Measurements from ENCODE around the gene ADGRD2. TPM values are rescaled to one million over a fixed set of nuclear protein-coding genes. Genes with fewer than 3 reads are reported as not detected.

Gene ADGRD2
- total RNA-seq, 1 donor from 2014 or later = not detected

GRCh38 chr9:124493218-124493617 is 43.0 kb downstream of the ADGRD2 start:
- no peaks in the 10 kb centered on the region for H3K36me3 Mint-ChIP-seq (ENCODE audit: low read depth)
- H3K4me1 Mint-ChIP-seq (ENCODE audit: low read depth) = no peaks in the 10 kb centered on the region
- H3K4me3 Mint-ChIP-seq (ENCODE audit: unreplicated experiment) = no peak overlapping the region
- no peak overlapping the region for H3K27ac Mint-ChIP-seq (ENCODE audit: unreplicated experiment)
- no peak for TF ChIP-seq CTCF (IDR thresholded peaks at IDR 0.05)
- H3K9me3 Mint-ChIP-seq (ENCODE audit: low read depth) = no peaks in the 10 kb centered on the region
- H3K27me3 Mint-ChIP-seq (ENCODE audit: low read depth) = peaks cover 39% of the 10 kb centered on the region
- DNase-seq (ENCODE audit: low spot score) = no peak

GRCh38 chr9:124493794-124494479 is 43.7 kb downstream of the ADGRD2 start:
- H3K36me3 Mint-ChIP-seq (ENCODE audit: low read depth) = no peaks in the 10 kb centered on the region
- H3K9me3 Mint-ChIP-seq (ENCODE audit: low read depth) = no peaks in the 10 kb centered on the region
- no peak overlapping the region for H3K4me3 Mint-ChIP-seq (ENCODE audit: unreplicated experiment)
- no peak for DNase-seq (ENCODE audit: low spot score)
- peaks cover 36% of the 10 kb centered on the region for H3K27me3 Mint-ChIP-seq (ENCODE audit: low read depth)
- no peak for TF ChIP-seq CTCF (IDR thresholded peaks at IDR 0.05)
- H3K27ac Mint-ChIP-seq (ENCODE audit: unreplicated experiment) = no peak overlapping the region
- H3K4me1 Mint-ChIP-seq (ENCODE audit: low read depth) = no peaks in the 10 kb centered on the region

GRCh38 chr9:124495126-124496074 is 45.1 kb downstream of the ADGRD2 start:
- Mint-ChIP-seq H3K9me3 (ENCODE audit: low read depth) (no peaks in the 10 kb centered on the region), H3K4me1 (ENCODE audit: low read depth) (no peaks in the 10 kb centered on the region), H3K4me3 (ENCODE audit: unreplicated experiment) (no peak overlapping the region), H3K36me3 (ENCODE audit: low read depth) (no peaks in the 10 kb centered on the region), H3K27me3 (ENCODE audit: low read depth) (peaks cover 33% of the 10 kb centered on the region), H3K27ac (ENCODE audit: unreplicated experiment) (no peak overlapping the region)
- TF ChIP-seq CTCF (IDR thresholded peaks at IDR 0.05) = no peak
- no peak for DNase-seq (ENCODE audit: low spot score)

GRCh38 chr9:124496075-124496449 is 45.8 kb downstream of the ADGRD2 start:
- H3K27me3 Mint-ChIP-seq (ENCODE audit: low read depth) = peaks cover 37% of the 10 kb centered on the region
- no peak for DNase-seq (ENCODE audit: low spot score)
- no peaks in the 10 kb centered on the region for H3K4me1 Mint-ChIP-seq (ENCODE audit: low read depth)
- no peak overlapping the region for H3K27ac Mint-ChIP-seq (ENCODE audit: unreplicated experiment)
- no peak for TF ChIP-seq CTCF (IDR thresholded peaks at IDR 0.05)
- no peaks in the 10 kb centered on the region for H3K36me3 Mint-ChIP-seq (ENCODE audit: low read depth)
- no peaks in the 10 kb centered on the region for H3K9me3 Mint-ChIP-seq (ENCODE audit: low read depth)
- H3K4me3 Mint-ChIP-seq (ENCODE audit: unreplicated experiment) = no peak overlapping the region

- Mint-ChIP-seq H3K9me3 (ENCODE audit: low read depth) (no peaks in the 10 kb centered on the region), H3K4me1 (ENCODE audit: low read depth) (no peaks in the 10 kb centered on the region), H3K27ac (ENCODE audit: unreplicated experiment) (no peak overlapping the region), H3K4me3 (ENCODE audit: unreplicated experiment) (no peak overlapping the region), H3K36me3 (ENCODE audit: low read depth) (no peaks in the 10 kb centered on the region), H3K27me3 (ENCODE audit: low read depth) (peaks cover 39% of the 10 kb centered on the region)
- TF ChIP-seq CTCF (IDR thresholded peaks at IDR 0.05) = no peak
- no peak for DNase-seq (ENCODE audit: low spot score)
Measured at GRCh38 chr9:124496463-124496862, 46.2 kb downstream of the ADGRD2 start.
